MV-4-11 (cell line): ENCODE results near the gene ZBTB9.
"Not testable (repeated sequence)": the region's sequence is repeated elsewhere in the genome, so short reads cannot be mapped to it uniquely, and the experiment has no call there.

Source experiments
- DNase-seq: peaks from one replicate; lab custom pipeline; 2025; lab: John Stamatoyannopoulos, UW

Gene ZBTB9

GRCh38 chr6:33467091-33467490 lies 12.7 kb downstream of the ZBTB9 start:
- DNase-seq = no peak

- DNase-seq = no peak
Measured at GRCh38 chr6:33469661-33470060, 15.3 kb downstream of the ZBTB9 start.

GRCh38 chr6:33477864-33478263 lies 23.5 kb downstream of the ZBTB9 start:
- no peak for DNase-seq

- DNase-seq = no peak
Measured at GRCh38 chr6:33481192-33481591, 26.8 kb downstream of the ZBTB9 start.

- DNase-seq = not testable (repeated sequence)
Measured at GRCh38 chr6:33482620-33483019, 28.2 kb downstream of the ZBTB9 start.

- DNase-seq = no peak
Measured at GRCh38 chr6:33483678-33484077, 29.3 kb downstream of the ZBTB9 start.

- not testable (repeated sequence) for DNase-seq
Measured at GRCh38 chr6:33484673-33485262, 30.4 kb downstream of the ZBTB9 start.

GRCh38 chr6:33485680-33486079 lies 31.3 kb downstream of the ZBTB9 start:
- DNase-seq = not testable (repeated sequence)

GRCh38 chr6:33488339-33488738 lies 34.0 kb downstream of the ZBTB9 start:
- no peak for DNase-seq

GRCh38 chr6:33490198-33490597 lies 35.8 kb downstream of the ZBTB9 start:
- peak; percentile 34 for DNase-seq

- DNase-seq = no peak
Measured at GRCh38 chr6:33490621-33491020, 36.2 kb downstream of the ZBTB9 start.

GRCh38 chr6:33492093-33492492 lies 37.7 kb downstream of the ZBTB9 start:
- DNase-seq = no peak

- no peak for DNase-seq
Measured at GRCh38 chr6:33497157-33497556, 42.8 kb downstream of the ZBTB9 start.

GRCh38 chr6:33502486-33502885 lies 48.1 kb downstream of the ZBTB9 start:
- DNase-seq = no peak

GRCh38 chr6:33504486-33504885 lies 50.1 kb downstream of the ZBTB9 start:
- no peak for DNase-seq

- DNase-seq = peak; percentile 44
Measured at GRCh38 chr6:33505548-33506370, 51.4 kb downstream of the ZBTB9 start.
